CD14-positive monocyte (primary cell): ENCODE measurements around the gene CCNH. TPM values are rescaled to one million over a fixed set of nuclear protein-coding genes. Genes with fewer than 3 reads are reported as not detected.

Experiments
- DNase-seq, 3 donors: peaks; one replicate each; pipeline ENCODE4 v3.0.0-alpha.2; 2011 to 2022
- H2AFZ ChIP-seq: 2 replicates; pipeline ENCODE4 v1.6.0; 2012; ENCODE audit warnings: mild to moderate bottlenecking, low read depth, low read length, inconsistent platforms; ENCODE audit not compliant: insufficient read depth, poor library complexity, severe bottlenecking
- H3K27ac ChIP-seq, 2 donors: 1 replicate in 1 of 2; 2 replicates in 1 of 2; pipeline ENCODE4 v1.5.1; 2012 to 2013; ENCODE audit warnings: low read length in 2 of 2, control low read depth in 1 of 2, inconsistent platforms in 1 of 2, low read depth in 1 of 2, mild to moderate bottlenecking in 1 of 2
- H3K27me3 ChIP-seq, 2 donors: one replicate each; pipeline versions ENCODE4 v1.6.0 to v1.6.1; 2011 to 2013; ENCODE audit warnings: low read length in 2 of 2; ENCODE audit not compliant: control insufficient read depth in 2 of 2, insufficient read depth in 2 of 2
- H3K36me3 ChIP-seq, 2 donors: replicated peaks in 1 of 2; 1 replicate in 1 of 2; 2 replicates in 1 of 2; pipeline versions ENCODE4 v1.5.1 to v1.6.1; 2012 to 2013; ENCODE audit warnings: low read length in 2 of 2, control low read depth in 1 of 2, inconsistent platforms in 1 of 2, mild to moderate bottlenecking in 1 of 2; ENCODE audit not compliant: insufficient read depth in 2 of 2, control insufficient read depth in 1 of 2
- H3K4me1 ChIP-seq, 2 donors: 1 replicate in 1 of 2; 2 replicates in 1 of 2; pipeline versions ENCODE4 v1.5.1 to v1.6.1; 2012 to 2013; ENCODE audit warnings: low read length in 2 of 2, control low read depth in 1 of 2, inconsistent platforms in 1 of 2, mild to moderate bottlenecking in 1 of 2, moderate library complexity in 1 of 2; ENCODE audit not compliant: insufficient read depth in 2 of 2, control insufficient read depth in 1 of 2
- H3K4me2 ChIP-seq: replicated peaks from 2 replicates; pipeline ENCODE3; 2012; ENCODE audit warnings: low read length, moderate library complexity, mild to moderate bottlenecking; ENCODE audit not compliant: poor library complexity, severe bottlenecking; ENCODE audit errors: extremely low read depth
- H3K4me3 ChIP-seq, 3 experiments: fragments of 200-600 bp in 1 of 3; sonication (generic) in 1 of 3; replicated peaks in 1 of 3; 1 replicate in 2 of 3; 2 replicates in 1 of 3; pipeline ENCODE4 v1.5.1; 2011 to 2013; ENCODE audit warnings: low read length in 3 of 3, mild to moderate bottlenecking in 3 of 3, control low read depth in 2 of 3, low read depth in 2 of 3, inconsistent platforms in 1 of 3, moderate library complexity in 1 of 3
- H3K79me2 ChIP-seq: 2 replicates; pipeline ENCODE4 v1.6.0; 2012; ENCODE audit warnings: mild to moderate bottlenecking, control low read depth, inconsistent platforms, low read length, moderate library complexity; ENCODE audit not compliant: insufficient read depth
- H3K9ac ChIP-seq: 2 replicates; pipeline ENCODE4 v1.6.0; 2017; ENCODE audit warnings: low read length, mild to moderate bottlenecking; ENCODE audit not compliant: insufficient read depth, poor library complexity, severe bottlenecking
- H3K9me3 ChIP-seq, 2 donors: replicated peaks in 1 of 2; 1 replicate in 1 of 2; 2 replicates in 1 of 2; pipeline versions ENCODE4 v1.5.1 to v1.6.1; 2012 to 2013; ENCODE audit warnings: low read length in 2 of 2, control low read depth in 1 of 2; ENCODE audit not compliant: control insufficient read depth in 1 of 2, insufficient read depth in 1 of 2
- H4K20me1 ChIP-seq: 2 replicates; pipeline ENCODE4 v1.6.0; 2012; ENCODE audit warnings: mild to moderate bottlenecking, low read length, control low read depth, moderate library complexity; ENCODE audit not compliant: insufficient read depth
- H3K27ac Mint-ChIP-seq, 7 donors: one replicate each; pipeline ENCODE4 v1.8.0; 2020; ENCODE audit warnings: mild to moderate bottlenecking in 7 of 7, mixed read lengths in 7 of 7, moderate library complexity in 6 of 7, inconsistent platforms in 2 of 7
- H3K27me3 Mint-ChIP-seq, 3 donors: one replicate each; pipeline ENCODE4 v1.8.0; 2021 to 2022; ENCODE audit warnings: low read depth in 3 of 3, mild to moderate bottlenecking in 3 of 3, mixed read lengths in 3 of 3, moderate library complexity in 3 of 3, inconsistent platforms in 1 of 3
- H3K36me3 Mint-ChIP-seq, 2 donors: one replicate each; pipeline ENCODE4 v1.8.0; 2020; ENCODE audit warnings: mixed read lengths in 2 of 2, inconsistent platforms in 1 of 2, mild to moderate bottlenecking in 1 of 2
- H3K4me1 Mint-ChIP-seq: one replicate; pipeline ENCODE4 v1.8.0; 2020; ENCODE audit warnings: mild to moderate bottlenecking, mixed read lengths
- H3K4me3 Mint-ChIP-seq, 2 donors: one replicate each; pipeline ENCODE4 v1.8.0; 2020; ENCODE audit warnings: mild to moderate bottlenecking in 2 of 2, mixed read lengths in 2 of 2, moderate library complexity in 1 of 2
- H3K9me3 Mint-ChIP-seq, 7 donors: one replicate each; pipeline ENCODE4 v1.8.0; 2020 to 2022; ENCODE audit warnings: mixed read lengths in 7 of 7, mild to moderate bottlenecking in 6 of 7, moderate library complexity in 6 of 7, inconsistent platforms in 2 of 7
- CTCF ChIP-seq: fragments of 200-600 bp; IDR thresholded peaks from one replicate; pipeline ENCODE4 v1.8.0; 2022; ENCODE audit warnings: antibody characterized with exemption, mild to moderate bottlenecking
- WGBS: methylation state at CpG from one replicate; pipeline ENCODE4 v1.1.5; 2013; ENCODE audit warnings: missing lambda C conversion rate; ENCODE audit not compliant: insufficient coverage; 5-methylcytosine and 5-hydroxymethylcytosine counted together
- intact Hi-C, 2 donors: fragments of 100-400 bp; cut with micrococcal nuclease; formaldehyde crosslinking; loops; one replicate each; pipeline versions ENCODE4 v1.15.0 to v1.15.1; 2023
- polyA plus RNA-seq, 3 donors: library from polyadenylated mRNA; depleted of rRNA in 1 of 3; unstranded in 2 of 3; stranded (reverse) in 1 of 3; fragments of 300-500 nt in 2 of 3; fragments of >200 nt in 1 of 3; fragmentation: Illumina TruSeq in 2 of 3; gene quantifications; 1 replicate in 2 of 3; 2 replicates in 1 of 3; pipeline ENCODE4 v1.2.3, GENCODE V29; 2012 to 2021

CCNH gene
- polyA plus RNA-seq, 3 donors: 60.3 to 64.0 (median 62.1) TPM

DNA sequence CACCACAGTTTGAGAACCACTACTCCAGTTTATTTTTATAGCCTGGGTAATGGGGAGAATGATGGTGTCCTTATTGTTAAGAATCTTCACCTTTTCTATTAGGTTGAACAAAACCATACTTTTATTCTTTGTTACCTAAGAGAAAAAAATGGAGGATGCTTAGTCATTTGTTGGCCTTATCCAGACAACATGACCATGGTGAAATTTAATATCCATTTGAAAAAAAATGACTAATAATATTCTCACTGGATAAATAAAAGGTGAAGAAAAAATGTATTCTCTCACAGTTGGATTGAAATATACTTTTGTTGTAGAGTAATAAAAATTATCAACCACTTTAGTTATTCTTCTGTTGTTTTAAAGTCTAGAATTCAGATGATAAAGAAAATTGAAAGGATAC, 5.8 kb upstream of the CCNH start:
- Histone ChIP-seq H2AFZ (no peak overlapping the region), H3K4me3 (no peak overlapping the region), H3K36me3 (no peaks in the 10 kb centered on the region), H3K4me2 (no peak overlapping the region), H3K4me1 (no peaks in the 10 kb centered on the region), H3K27ac (no peak overlapping the region), H3K79me2 (no peaks in the 10 kb centered on the region), H4K20me1 (no peaks in the 10 kb centered on the region), H3K27me3 (no peaks in the 10 kb centered on the region), H3K9ac (no peak overlapping the region), H3K9me3 (no peaks in the 10 kb centered on the region)
- Mint-ChIP-seq H3K36me3 (no peaks in the 10 kb centered on the region), H3K9me3 (peaks cover 0 to 1% (median 0%) of the 10 kb centered on the region in 7 donors), H3K27me3 (peaks cover 0 to 1% (median 1%) of the 10 kb centered on the region in 3 donors), H3K4me1 (no peaks in the 10 kb centered on the region), H3K4me3 (no peak overlapping the region), H3K27ac (no peak overlapping the region)
- no peak for DNase-seq
- intact Hi-C loops: loop anchor here (10.0 kb wide), 1 partner anchor 154 kb away; the partner anchor contains the start of gene RASA1 (in 2 of the 2)
- TF ChIP-seq CTCF: no peak

GRCh38 chr5:87413343-87413645, 564 bp upstream of the CCNH start:
- peaks cover 13 to 23% of the 10 kb centered on the region in 2 donors for H3K4me1 ChIP-seq
- DNase-seq: peak in 1 of 3 donors; percentile 5
- H2AFZ ChIP-seq: peak overlapping the region; percentile 83
- H3K79me2 ChIP-seq: peaks cover 44% of the 10 kb centered on the region
- no peak for TF ChIP-seq CTCF
- H4K20me1 ChIP-seq: peaks cover 22% of the 10 kb centered on the region
- peak overlapping the region; percentile 73 for H3K4me2 ChIP-seq
- peak overlapping the region in 1 of 2 donors; percentile 100 for H3K27ac ChIP-seq
- 77% methylated on average over 2 of the region's 3 CpGs for WGBS
- intact Hi-C loops: loop anchor here (10.0 kb wide), 1 partner anchor 148 kb away; the partner anchor contains the start of gene RASA1 (in 2 of the 2)
- peaks cover 0 to 1% (median 1%) of the 10 kb centered on the region in 3 donors for H3K27me3 Mint-ChIP-seq
- H3K4me3 ChIP-seq: peak overlapping the region; percentile 70 to 99 (median 95)
- H3K4me1 Mint-ChIP-seq: peaks cover 23% of the 10 kb centered on the region
- H3K9ac ChIP-seq: peak overlapping the region; percentile 94
- H3K27me3 ChIP-seq: no peaks in the 10 kb centered on the region
- H3K9me3 Mint-ChIP-seq: peaks cover 0 to 1% (median 0%) of the 10 kb centered on the region in 7 donors
- peaks cover 24 to 26% of the 10 kb centered on the region in 2 donors for H3K36me3 Mint-ChIP-seq
- H3K9me3 ChIP-seq: no peaks in the 10 kb centered on the region
- peaks cover 21 to 27% of the 10 kb centered on the region in 2 donors for H3K36me3 ChIP-seq
- peak overlapping the region; percentile 95 to 100 (median 99) for H3K27ac Mint-ChIP-seq
- H3K4me3 Mint-ChIP-seq: peak overlapping the region; percentile 95 to 96
